ENCODE measurements around the gene PCSK4.

Gene PCSK4

DNA sequence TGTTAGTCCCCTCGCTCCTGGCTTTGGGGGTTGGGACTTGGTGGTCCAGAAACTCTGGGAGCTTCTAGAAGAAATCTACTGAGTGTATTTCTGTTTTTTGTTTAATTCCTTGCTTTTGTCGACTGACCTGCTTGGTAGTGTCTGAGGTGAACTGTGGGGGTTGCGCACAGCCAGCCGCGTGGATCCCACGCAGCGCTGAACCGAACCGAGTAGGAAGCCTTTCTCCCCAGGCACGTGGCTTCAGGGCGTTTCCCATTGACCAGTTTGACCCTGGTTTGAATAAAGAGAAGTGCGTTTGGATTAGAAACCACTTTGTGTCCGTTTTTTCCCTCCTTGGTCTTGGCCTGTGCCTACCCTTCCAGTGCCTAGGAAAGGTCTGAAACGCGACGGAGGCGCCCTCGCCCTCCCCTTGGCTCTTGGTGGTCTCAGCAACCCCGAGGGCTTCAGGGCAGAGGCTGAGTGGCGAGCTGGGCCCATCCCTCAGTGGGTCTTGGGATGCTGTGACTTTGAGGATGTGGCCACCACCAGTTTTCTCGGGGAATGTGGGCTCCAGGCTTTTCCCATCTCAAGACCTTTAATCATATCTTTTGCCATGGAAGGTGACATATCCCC lies 54.7 kb downstream of the PCSK4 start:
- DNase-seq: no peak

DNA sequence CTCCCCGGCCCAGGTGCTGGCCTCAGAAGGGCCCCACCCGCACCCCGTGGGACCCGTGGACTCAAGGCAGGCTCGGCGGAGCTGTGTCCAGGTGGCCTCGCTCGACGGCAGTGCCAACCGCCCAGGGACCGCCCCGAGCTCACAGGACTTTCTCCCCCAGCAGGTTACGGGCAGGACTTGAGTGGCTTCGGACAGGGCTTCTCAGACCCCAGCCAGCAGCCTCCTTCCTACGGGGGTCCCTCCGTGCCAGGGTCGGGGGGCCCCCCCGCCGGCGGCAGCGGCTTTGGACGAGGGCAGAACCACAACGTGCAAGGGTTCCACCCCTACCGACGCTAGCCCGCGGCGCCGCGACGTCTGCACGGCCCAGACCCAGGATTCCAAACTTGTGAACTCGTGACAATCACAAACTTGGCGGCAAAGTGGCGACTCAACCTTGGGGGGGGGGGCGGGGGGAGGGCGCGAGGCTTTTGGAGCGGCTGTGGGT lies 55.5 kb downstream of the PCSK4 start:
- DNase-seq: no peak

DNA sequence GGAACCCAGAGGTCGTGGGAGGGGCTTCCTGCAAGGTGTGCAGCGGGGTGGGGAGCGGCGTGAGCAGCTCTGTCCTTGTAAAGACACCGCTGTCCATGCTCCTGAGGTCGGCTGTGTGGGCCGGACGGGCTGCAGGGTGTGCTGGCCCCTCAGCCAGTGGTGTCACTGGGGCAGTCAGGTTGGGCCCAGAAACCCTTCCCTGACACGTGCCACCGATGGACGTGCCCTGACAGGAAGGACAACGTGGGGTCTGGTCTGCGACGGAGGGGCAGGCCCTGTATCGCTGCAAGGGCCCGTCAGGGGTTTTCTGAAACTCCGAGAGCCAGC lies 56.1 kb downstream of the PCSK4 start:
- DNase-seq: no peak

DNA sequence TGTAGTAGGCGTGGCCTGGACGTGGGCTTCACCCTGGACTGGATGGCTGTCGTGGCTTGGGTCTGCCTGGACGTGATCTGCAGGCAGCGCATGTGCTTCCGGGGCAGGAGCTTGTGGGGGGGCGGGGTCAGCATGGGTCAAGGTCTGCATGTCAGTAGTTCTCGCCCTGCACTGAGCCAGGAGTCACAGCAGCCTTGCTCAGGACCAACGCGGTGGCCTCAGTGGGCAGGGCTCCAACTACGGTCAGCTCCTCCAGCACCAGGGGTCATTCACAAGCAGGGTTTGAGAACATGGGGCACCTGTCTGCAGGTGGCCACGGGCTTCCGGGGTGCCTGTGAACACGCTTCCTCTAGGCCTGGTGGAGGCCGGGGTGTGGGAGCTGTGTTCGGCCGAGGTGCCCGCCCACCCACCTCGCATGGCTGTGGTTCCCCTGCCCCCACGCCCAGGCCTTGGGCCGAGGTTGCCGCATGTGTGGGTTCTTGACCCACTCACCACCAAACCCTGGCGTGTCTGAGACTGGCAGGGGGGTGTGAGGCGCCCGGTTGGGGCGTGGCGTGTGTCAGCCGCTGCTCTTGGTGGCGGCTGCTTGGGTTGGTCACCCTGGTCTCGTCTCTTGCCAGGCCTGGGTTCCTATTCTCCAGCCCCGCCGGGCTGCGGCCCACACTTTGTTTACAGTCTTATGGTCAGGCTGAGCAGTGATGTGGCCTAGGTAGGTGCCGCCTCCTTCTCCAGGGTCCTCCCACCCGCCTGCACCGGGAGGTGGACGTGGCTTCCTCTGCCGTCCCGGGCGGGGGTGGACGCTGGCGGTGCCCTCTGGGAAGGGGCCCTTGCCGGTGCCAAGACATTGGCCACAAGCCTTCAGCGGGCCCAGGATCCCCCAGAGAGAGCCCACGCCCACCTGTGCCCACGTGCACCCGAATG lies 56.8 kb downstream of the PCSK4 start:
- DNase-seq: no peak

DNA sequence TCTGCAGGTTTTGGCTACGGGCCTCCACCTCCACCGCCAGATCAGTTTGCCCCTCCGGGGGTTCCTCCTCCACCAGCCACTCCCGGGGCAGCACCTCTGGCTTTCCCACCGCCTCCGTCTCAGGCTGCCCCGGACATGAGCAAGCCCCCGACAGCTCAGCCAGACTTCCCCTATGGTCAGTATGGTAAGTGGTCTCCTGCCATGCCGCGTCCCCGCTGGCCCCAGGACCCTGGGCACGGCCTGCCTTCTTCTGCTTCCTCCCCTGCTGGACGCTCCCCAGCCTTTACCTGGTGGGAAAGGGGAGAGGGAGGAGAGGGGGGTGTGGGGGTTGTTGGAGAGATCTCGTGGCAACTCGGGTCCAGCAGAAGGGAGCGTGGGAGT lies 57.7 kb downstream of the PCSK4 start:
- DNase-seq: no peak

DNA sequence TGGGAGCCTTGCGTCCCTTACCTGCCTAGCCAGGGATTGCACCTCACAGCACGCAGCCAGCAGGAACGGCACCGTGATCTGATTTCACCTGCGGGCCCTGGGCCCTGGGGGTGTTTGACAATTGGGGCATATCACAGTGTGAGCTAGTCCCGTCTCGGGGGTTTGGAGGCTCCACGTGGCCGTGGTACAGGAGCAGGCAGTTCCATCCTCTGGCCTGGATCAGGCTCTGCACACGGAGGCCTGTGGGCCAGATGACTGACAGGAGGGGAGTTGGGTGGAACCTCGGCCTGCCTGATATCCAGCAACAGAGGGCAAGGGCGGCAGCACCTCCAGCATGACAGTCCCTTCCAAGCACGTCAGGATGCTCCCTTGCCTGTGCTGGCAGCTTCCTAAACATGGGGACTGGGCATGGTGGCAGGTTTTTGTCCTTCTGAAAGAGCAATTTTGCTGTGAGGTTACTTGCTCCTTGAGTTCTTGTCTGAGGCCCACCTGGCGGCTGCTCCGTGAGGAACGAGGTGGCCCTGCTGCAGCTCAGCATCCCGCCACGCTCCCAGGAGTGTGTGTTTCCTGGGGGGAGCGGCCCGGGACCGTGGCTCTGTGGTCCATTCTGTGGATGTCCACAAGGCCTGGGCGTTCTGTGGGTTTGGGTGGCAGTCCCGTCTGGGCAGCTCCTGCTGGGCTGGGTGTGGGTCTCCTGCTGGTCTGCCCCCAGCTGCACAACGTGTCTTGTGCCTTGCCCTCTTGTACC lies 58.2 kb downstream of the PCSK4 start:
- DNase-seq: no peak

All from bone marrow (tissue), 2 donors.